Midbrain (tissue), 1 donor: ENCODE data around the gene TMEM175.
A peak's percentile ranks its signal among the peaks of the same experiment; 100 is the strongest.
"Not testable (repeated sequence)": the region's sequence is repeated elsewhere in the genome, so short reads cannot be mapped to it uniquely, and the experiment has no call there.

Experiments used
- DNase-seq: peaks from one replicate; lab custom pipeline; 2025; lab: John Stamatoyannopoulos, UW

TMEM175 gene

GRCh38 chr4:989722-990471 lies 57.6 kb downstream of the TMEM175 start:
- DNase-seq = no peak

- no peak for DNase-seq
Measured at GRCh38 chr4:990746-991367, 58.6 kb downstream of the TMEM175 start.

- DNase-seq = no peak
Measured at GRCh38 chr4:991451-992296, 59.4 kb downstream of the TMEM175 start.

- DNase-seq = no peak
Measured at GRCh38 chr4:992297-993110, 60.2 kb downstream of the TMEM175 start.

GRCh38 chr4:993111-994029 lies 61.1 kb downstream of the TMEM175 start, which contains the start of gene SLC26A1:
Gene SLC26A1, minus strand, starts transcription at chr4:993404. Its CDS starts 1,701 bp downstream, at chr4:991703.
- DNase-seq = no peak

GRCh38 chr4:995311-996026 lies 63.2 kb downstream of the TMEM175 start:
- no peak for DNase-seq

- DNase-seq = no peak
Measured at GRCh38 chr4:996030-996996, 64.1 kb downstream of the TMEM175 start.

GRCh38 chr4:996997-997374 lies 64.7 kb downstream of the TMEM175 start:
- no peak for DNase-seq

GRCh38 chr4:997375-998071 lies 65.3 kb downstream of the TMEM175 start:
- peak; percentile 48 for DNase-seq

GRCh38 chr4:998096-998691 lies 65.9 kb downstream of the TMEM175 start:
- no peak for DNase-seq

GRCh38 chr4:999240-999863 lies 67.1 kb downstream of the TMEM175 start:
- not testable (repeated sequence) for DNase-seq

GRCh38 chr4:999882-1000425 lies 67.7 kb downstream of the TMEM175 start:
- no peak for DNase-seq

GRCh38 chr4:1000686-1001260 lies 68.5 kb downstream of the TMEM175 start:
- no peak for DNase-seq

- no peak for DNase-seq
Measured at GRCh38 chr4:1001561-1002130, 69.4 kb downstream of the TMEM175 start.

- DNase-seq = no peak
Measured at GRCh38 chr4:1002131-1002630, 69.9 kb downstream of the TMEM175 start.

GRCh38 chr4:1002631-1003251 lies 70.5 kb downstream of the TMEM175 start:
- DNase-seq = no peak
